Measurements from ENCODE around the gene GALNT14.

Gene GALNT14

DNA sequence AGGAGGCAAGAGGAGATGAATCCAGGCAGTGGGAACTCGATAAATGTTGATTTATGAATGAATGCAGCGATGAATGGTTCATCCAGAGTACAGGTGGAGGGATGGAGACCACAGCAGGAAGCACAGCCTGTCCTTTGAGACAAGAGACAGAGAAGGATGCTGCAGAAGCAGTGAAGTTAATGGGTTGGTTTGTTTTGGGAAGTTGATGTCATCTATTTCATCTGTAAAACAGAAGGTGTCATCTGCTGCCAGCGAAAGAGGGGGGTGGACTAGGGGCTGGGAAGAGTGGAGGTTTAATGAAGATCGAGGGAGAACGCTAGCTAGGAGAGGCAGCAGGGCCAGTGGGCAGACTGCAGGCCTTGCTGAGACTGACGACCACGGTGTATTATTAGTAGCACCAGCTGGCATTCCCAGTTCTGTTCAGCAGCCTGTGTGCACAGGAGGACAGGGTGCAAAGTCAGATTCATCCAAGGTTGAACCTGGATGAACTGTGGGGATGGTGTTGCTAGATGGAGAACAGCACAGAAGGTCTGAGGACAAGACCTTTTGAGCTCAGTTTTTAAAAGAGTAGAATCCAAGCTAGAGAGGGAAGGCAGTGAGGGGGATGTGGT is 210.7 kb downstream of the GALNT14 start:
- no peaks in the 10 kb centered on the region for H4K20me1 ChIP-seq (ENCODE audit: insufficient read depth, low read length)

DNA sequence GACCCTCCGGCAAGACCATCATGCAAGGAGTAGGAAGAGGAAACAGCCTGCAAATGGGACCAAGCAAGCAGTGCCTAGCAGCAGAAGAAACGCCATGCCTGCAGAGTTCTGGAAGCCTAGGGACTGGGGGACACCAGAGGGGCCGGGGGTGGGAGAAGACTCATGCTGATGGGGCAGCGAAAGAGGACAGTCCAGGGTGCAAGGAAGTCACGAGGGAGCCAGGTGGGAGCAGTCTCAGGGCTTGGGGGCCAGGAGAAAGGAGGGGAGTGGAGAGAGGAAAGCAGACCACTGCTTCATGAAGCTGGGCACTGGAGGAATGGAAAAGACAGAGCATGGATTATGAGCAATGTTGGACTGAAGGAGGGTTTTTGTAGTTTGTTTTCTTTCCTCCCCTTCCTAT is 211.6 kb downstream of the GALNT14 start:
- no peak overlapping the region for H2AFZ ChIP-seq (ENCODE audit: low read length)
- no peaks in the 10 kb centered on the region for H3K79me2 ChIP-seq (ENCODE audit: low read length)
- H3F3A ChIP-seq (ENCODE audit: insufficient read depth, low read length), result no peaks in the 10 kb centered on the region
- H3K4me2 ChIP-seq (ENCODE audit: low read depth, low read length), result no peak overlapping the region
- H3K27ac ChIP-seq (ENCODE audit: low read length), result no peak overlapping the region
- H3K4me3 ChIP-seq (ENCODE audit: low read length), result no peak overlapping the region
- TF ChIP-seq EZH2phosphoT487 (IDR thresholded peaks at IDR 0.05; ENCODE audit: low read length), result no peak
- no peak for TF ChIP-seq EZH2 (optimal IDR thresholded peaks at IDR 0.05; ENCODE audit: low read depth, low read length)
- TF ChIP-seq, protein P1, sequence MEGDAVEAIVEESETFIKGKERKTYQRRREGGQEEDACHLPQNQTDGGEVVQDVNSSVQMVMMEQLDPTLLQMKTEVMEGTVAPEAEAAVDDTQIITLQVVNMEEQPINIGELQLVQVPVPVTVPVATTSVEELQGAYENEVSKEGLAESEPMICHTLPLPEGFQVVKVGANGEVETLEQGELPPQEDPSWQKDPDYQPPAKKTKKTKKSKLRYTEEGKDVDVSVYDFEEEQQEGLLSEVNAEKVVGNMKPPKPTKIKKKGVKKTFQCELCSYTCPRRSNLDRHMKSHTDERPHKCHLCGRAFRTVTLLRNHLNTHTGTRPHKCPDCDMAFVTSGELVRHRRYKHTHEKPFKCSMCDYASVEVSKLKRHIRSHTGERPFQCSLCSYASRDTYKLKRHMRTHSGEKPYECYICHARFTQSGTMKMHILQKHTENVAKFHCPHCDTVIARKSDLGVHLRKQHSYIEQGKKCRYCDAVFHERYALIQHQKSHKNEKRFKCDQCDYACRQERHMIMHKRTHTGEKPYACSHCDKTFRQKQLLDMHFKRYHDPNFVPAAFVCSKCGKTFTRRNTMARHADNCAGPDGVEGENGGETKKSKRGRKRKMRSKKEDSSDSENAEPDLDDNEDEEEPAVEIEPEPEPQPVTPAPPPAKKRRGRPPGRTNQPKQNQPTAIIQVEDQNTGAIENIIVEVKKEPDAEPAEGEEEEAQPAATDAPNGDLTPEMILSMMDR (IDR thresholded peaks at IDR 0.05; ENCODE audit: low read length), result no peak
- no peaks in the 10 kb centered on the region for H3K36me3 ChIP-seq (replicated peaks; ENCODE audit: insufficient read depth, low read length)
- H3K9me3 ChIP-seq (replicated peaks; ENCODE audit: insufficient read depth, low read length), result no peaks in the 10 kb centered on the region
- no peak for DNase-seq
- no peak overlapping the region for H3K9ac ChIP-seq (ENCODE audit: low read length)
- no peaks in the 10 kb centered on the region for H4K20me1 ChIP-seq (ENCODE audit: insufficient read depth, low read length)
- no peaks in the 10 kb centered on the region for H3K27me3 ChIP-seq (replicated peaks; ENCODE audit: insufficient read depth, low read length)
- no peaks in the 10 kb centered on the region for H3K9me2 ChIP-seq (replicated peaks; ENCODE audit: insufficient read depth, low read length)
- H3K4me1 ChIP-seq (ENCODE audit: low read length), result no peaks in the 10 kb centered on the region

More for the DNA sequence above, 210.7 kb downstream of the GALNT14 start:
- DNase-seq, result no peak
- no peak overlapping the region for H3K4me3 ChIP-seq (ENCODE audit: low read length)
- no peaks in the 10 kb centered on the region for H3K36me3 ChIP-seq (replicated peaks; ENCODE audit: insufficient read depth, low read length)
- no peak overlapping the region for H3K9ac ChIP-seq (ENCODE audit: low read length)
- no peaks in the 10 kb centered on the region for H3K9me2 ChIP-seq (replicated peaks; ENCODE audit: insufficient read depth, low read length)
- no peaks in the 10 kb centered on the region for H3K27me3 ChIP-seq (replicated peaks; ENCODE audit: insufficient read depth, low read length)
- H3K4me2 ChIP-seq (ENCODE audit: low read depth, low read length), result no peak overlapping the region
- TF ChIP-seq, protein P1 (IDR thresholded peaks at IDR 0.05; ENCODE audit: low read length), result no peak
- no peak for TF ChIP-seq EZH2 (optimal IDR thresholded peaks at IDR 0.05; ENCODE audit: low read depth, low read length)
- TF ChIP-seq EZH2phosphoT487 (IDR thresholded peaks at IDR 0.05; ENCODE audit: low read length), result no peak
- no peaks in the 10 kb centered on the region for H3K4me1 ChIP-seq (ENCODE audit: low read length)
- H3F3A ChIP-seq (ENCODE audit: insufficient read depth, low read length), result no peaks in the 10 kb centered on the region
- H3K79me2 ChIP-seq (ENCODE audit: low read length), result no peaks in the 10 kb centered on the region
- H3K9me3 ChIP-seq (replicated peaks; ENCODE audit: insufficient read depth, low read length), result no peaks in the 10 kb centered on the region
- H2AFZ ChIP-seq (ENCODE audit: low read length), result no peak overlapping the region
- no peak overlapping the region for H3K27ac ChIP-seq (ENCODE audit: low read length)

DNA sequence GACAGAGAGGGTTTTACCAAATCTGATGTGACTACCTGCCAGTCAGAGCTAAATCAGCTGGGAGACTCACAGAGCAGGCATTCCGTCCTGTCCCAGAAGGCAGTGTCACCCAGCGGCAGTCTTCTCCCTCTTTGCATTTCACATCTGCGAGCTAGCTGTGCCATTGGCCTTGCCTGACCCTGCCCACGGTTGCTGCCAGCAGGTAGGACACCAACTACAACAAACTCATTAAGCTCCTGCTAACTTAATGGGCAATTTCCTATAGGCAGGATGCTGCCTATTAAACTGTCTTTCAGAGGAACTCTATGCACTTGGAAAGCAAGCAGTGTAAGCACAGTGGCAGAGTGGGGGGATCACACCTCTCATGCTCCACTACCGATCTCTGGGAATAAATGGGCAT is 214.6 kb downstream of the GALNT14 start:
- H3K36me3 ChIP-seq (replicated peaks; ENCODE audit: insufficient read depth, low read length), result no peaks in the 10 kb centered on the region
- no peak for DNase-seq
- H3K79me2 ChIP-seq (ENCODE audit: low read length), result no peaks in the 10 kb centered on the region
- H3K9ac ChIP-seq (ENCODE audit: low read length), result no peak overlapping the region
- no peaks in the 10 kb centered on the region for H3K9me2 ChIP-seq (replicated peaks; ENCODE audit: insufficient read depth, low read length)
- no peak overlapping the region for H3K27ac ChIP-seq (ENCODE audit: low read length)
- no peaks in the 10 kb centered on the region for H4K20me1 ChIP-seq (ENCODE audit: insufficient read depth, low read length)
- no peaks in the 10 kb centered on the region for H3K27me3 ChIP-seq (replicated peaks; ENCODE audit: insufficient read depth, low read length)
- no peaks in the 10 kb centered on the region for H3K9me3 ChIP-seq (replicated peaks; ENCODE audit: insufficient read depth, low read length)
- H2AFZ ChIP-seq (ENCODE audit: low read length), result no peak overlapping the region
- no peak overlapping the region for H3K4me3 ChIP-seq (ENCODE audit: low read length)
- no peaks in the 10 kb centered on the region for H3K4me1 ChIP-seq (ENCODE audit: low read length)
- TF ChIP-seq EZH2phosphoT487 (IDR thresholded peaks at IDR 0.05; ENCODE audit: low read length), result no peak
- no peak for TF ChIP-seq EZH2 (optimal IDR thresholded peaks at IDR 0.05; ENCODE audit: low read depth, low read length)
- TF ChIP-seq, protein P1 (IDR thresholded peaks at IDR 0.05; ENCODE audit: low read length), result no peak
- H3K4me2 ChIP-seq (ENCODE audit: low read depth, low read length), result no peak overlapping the region
- no peaks in the 10 kb centered on the region for H3F3A ChIP-seq (ENCODE audit: insufficient read depth, low read length)
